Peyer's patch (tissue), 4 donors: ENCODE results near the gene FAM174B.

Source experiments
- POLR2A ChIP-seq, 2 donors: fragments of 450-650 bp; IDR thresholded peaks; one replicate each; pipeline ENCODE4 v1.5.1; 2017; ENCODE audit warnings: antibody characterized with exemption in 2 of 2, mild to moderate bottlenecking in 2 of 2, moderate library complexity in 2 of 2
- TF ChIP-seq, protein P1 (sequence below), 6 experiments: fragments of 450-650 bp in 4 of 6; fragments of 200-600 bp in 2 of 6; sonication (generic) in 1 of 6; IDR thresholded peaks; one replicate each; pipeline ENCODE4 v1.5.1; 2017 to 2019; ENCODE audit warnings: antibody characterized with exemption in 6 of 6, mild to moderate bottlenecking in 3 of 6, moderate library complexity in 1 of 6

DNA sequence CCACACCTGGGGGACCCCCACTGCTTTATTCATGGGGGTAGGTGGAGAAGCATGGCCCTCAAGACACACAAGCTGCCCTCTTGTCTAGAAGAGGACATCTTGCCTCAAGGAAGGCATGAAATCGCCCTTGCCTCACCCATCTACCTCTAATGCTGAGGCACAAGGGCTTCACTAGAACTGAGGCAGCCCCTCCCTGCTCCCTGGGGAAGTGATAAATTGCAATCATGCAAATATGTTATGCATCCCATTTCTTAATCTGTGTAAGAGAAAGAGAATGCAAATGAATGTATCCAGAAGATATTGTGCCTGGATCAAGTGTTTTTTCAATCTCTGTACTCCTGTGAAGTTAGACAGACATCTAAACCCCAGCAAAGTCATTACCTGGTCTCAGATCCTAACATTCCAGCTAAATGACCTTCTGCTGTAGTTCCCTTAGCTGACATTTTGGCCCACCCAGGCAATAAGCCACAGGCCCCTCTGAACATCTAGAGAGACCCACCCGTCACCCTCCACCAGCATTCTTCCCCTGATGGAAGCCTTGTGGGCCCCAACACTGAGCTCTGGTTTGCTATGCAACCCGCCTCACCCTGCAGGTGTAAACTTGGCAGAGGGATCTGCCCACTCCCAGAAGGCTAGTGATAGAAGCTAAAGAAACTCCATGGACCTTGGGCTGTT, 53.8 kb downstream of the FAM174B start:
- TF ChIP-seq, protein P1, sequence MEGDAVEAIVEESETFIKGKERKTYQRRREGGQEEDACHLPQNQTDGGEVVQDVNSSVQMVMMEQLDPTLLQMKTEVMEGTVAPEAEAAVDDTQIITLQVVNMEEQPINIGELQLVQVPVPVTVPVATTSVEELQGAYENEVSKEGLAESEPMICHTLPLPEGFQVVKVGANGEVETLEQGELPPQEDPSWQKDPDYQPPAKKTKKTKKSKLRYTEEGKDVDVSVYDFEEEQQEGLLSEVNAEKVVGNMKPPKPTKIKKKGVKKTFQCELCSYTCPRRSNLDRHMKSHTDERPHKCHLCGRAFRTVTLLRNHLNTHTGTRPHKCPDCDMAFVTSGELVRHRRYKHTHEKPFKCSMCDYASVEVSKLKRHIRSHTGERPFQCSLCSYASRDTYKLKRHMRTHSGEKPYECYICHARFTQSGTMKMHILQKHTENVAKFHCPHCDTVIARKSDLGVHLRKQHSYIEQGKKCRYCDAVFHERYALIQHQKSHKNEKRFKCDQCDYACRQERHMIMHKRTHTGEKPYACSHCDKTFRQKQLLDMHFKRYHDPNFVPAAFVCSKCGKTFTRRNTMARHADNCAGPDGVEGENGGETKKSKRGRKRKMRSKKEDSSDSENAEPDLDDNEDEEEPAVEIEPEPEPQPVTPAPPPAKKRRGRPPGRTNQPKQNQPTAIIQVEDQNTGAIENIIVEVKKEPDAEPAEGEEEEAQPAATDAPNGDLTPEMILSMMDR (IDR thresholded peaks at IDR 0.05) = no peak
- TF ChIP-seq POLR2A (IDR thresholded peaks at IDR 0.05) = no peak
